ENCODE data around the gene RSBN1L.

DNA sequence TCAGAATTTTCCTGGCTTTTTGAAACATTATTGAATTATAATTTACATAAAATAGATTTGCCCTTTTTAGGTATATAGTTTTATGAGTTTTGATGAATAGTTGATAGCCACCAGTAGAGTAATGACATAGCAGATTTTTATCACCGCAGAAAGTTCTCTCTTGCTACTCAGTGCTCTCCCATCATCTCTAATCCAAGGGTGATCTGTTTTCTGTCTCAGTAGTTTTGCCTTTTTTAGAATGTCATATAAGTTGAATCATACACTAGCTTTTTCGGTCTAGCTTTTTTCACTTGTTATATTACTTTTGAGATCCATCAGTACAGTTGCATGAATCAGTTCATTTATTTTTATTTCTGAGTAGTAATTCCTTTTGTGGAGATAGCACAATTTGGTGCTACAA, 17.9 kb downstream of the RSBN1L start:
- TF ChIP-seq, protein P1, sequence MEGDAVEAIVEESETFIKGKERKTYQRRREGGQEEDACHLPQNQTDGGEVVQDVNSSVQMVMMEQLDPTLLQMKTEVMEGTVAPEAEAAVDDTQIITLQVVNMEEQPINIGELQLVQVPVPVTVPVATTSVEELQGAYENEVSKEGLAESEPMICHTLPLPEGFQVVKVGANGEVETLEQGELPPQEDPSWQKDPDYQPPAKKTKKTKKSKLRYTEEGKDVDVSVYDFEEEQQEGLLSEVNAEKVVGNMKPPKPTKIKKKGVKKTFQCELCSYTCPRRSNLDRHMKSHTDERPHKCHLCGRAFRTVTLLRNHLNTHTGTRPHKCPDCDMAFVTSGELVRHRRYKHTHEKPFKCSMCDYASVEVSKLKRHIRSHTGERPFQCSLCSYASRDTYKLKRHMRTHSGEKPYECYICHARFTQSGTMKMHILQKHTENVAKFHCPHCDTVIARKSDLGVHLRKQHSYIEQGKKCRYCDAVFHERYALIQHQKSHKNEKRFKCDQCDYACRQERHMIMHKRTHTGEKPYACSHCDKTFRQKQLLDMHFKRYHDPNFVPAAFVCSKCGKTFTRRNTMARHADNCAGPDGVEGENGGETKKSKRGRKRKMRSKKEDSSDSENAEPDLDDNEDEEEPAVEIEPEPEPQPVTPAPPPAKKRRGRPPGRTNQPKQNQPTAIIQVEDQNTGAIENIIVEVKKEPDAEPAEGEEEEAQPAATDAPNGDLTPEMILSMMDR (IDR thresholded peaks at IDR 0.05) = no peak
- TF ChIP-seq, protein P2, sequence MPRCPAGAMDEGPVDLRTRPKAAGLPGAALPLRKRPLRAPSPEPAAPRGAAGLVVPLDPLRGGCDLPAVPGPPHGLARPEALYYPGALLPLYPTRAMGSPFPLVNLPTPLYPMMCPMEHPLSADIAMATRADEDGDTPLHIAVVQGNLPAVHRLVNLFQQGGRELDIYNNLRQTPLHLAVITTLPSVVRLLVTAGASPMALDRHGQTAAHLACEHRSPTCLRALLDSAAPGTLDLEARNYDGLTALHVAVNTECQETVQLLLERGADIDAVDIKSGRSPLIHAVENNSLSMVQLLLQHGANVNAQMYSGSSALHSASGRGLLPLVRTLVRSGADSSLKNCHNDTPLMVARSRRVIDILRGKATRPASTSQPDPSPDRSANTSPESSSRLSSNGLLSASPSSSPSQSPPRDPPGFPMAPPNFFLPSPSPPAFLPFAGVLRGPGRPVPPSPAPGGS (IDR thresholded peaks at IDR 0.05) = no peak
- TF ChIP-seq FOXS1 (CRISPR knock-in tag; IDR thresholded peaks at IDR 0.05) (no peak), EP300 (IDR thresholded peaks at IDR 0.05) (no peak), NR3C1 (IDR thresholded peaks at IDR 0.05) (no peak), POLR2A (IDR thresholded peaks at IDR 0.05; ENCODE audit: low read length) (no peak), HOXB13 (CRISPR knock-in tag; IDR thresholded peaks at IDR 0.05; ENCODE audit: low read depth) (no peak)
- TF ChIP-seq, protein P3, sequence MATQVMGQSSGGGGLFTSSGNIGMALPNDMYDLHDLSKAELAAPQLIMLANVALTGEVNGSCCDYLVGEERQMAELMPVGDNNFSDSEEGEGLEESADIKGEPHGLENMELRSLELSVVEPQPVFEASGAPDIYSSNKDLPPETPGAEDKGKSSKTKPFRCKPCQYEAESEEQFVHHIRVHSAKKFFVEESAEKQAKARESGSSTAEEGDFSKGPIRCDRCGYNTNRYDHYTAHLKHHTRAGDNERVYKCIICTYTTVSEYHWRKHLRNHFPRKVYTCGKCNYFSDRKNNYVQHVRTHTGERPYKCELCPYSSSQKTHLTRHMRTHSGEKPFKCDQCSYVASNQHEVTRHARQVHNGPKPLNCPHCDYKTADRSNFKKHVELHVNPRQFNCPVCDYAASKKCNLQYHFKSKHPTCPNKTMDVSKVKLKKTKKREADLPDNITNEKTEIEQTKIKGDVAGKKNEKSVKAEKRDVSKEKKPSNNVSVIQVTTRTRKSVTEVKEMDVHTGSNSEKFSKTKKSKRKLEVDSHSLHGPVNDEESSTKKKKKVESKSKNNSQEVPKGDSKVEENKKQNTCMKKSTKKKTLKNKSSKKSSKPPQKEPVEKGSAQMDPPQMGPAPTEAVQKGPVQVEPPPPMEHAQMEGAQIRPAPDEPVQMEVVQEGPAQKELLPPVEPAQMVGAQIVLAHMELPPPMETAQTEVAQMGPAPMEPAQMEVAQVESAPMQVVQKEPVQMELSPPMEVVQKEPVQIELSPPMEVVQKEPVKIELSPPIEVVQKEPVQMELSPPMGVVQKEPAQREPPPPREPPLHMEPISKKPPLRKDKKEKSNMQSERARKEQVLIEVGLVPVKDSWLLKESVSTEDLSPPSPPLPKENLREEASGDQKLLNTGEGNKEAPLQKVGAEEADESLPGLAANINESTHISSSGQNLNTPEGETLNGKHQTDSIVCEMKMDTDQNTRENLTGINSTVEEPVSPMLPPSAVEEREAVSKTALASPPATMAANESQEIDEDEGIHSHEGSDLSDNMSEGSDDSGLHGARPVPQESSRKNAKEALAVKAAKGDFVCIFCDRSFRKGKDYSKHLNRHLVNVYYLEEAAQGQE (IDR thresholded peaks at IDR 0.05) = no peak
- TF ChIP-seq, protein P4, sequence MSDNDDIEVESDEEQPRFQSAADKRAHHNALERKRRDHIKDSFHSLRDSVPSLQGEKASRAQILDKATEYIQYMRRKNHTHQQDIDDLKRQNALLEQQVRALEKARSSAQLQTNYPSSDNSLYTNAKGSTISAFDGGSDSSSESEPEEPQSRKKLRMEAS (IDR thresholded peaks at IDR 0.05) = no peak
- TF ChIP-seq, protein P5, sequence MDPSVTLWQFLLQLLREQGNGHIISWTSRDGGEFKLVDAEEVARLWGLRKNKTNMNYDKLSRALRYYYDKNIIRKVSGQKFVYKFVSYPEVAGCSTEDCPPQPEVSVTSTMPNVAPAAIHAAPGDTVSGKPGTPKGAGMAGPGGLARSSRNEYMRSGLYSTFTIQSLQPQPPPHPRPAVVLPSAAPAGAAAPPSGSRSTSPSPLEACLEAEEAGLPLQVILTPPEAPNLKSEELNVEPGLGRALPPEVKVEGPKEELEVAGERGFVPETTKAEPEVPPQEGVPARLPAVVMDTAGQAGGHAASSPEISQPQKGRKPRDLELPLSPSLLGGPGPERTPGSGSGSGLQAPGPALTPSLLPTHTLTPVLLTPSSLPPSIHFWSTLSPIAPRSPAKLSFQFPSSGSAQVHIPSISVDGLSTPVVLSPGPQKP (IDR thresholded peaks at IDR 0.05; ENCODE audit: low read depth, low read length) = no peak
